Uterus (tissue), 4 donors: ENCODE results near the gene HIVEP1. TPM values are rescaled to one million over a fixed set of nuclear protein-coding genes. Genes with fewer than 3 reads are reported as not detected.

ENCODE experiments used
- DNase-seq, 2 donors: peaks; one replicate each; pipeline ENCODE4 v3.0.0-alpha.2; 2019 to 2020
- H3K27ac ChIP-seq, 2 donors: fragments of 200-600 bp; sonication (generic); 1 replicate in 1 of 2; 2 replicates in 1 of 2; pipeline ENCODE4 v1.5.1; 2016 to 2018
- H3K27me3 ChIP-seq, 2 donors: fragments of 200-600 bp; sonication (generic); one replicate each; pipeline ENCODE4 v1.5.1; 2018 to 2019; ENCODE audit warnings: control low read depth in 1 of 2
- H3K36me3 ChIP-seq, 2 donors: fragments of 200-600 bp; sonication (generic); one replicate each; pipeline ENCODE4 v1.5.1; 2019; ENCODE audit warnings: control low read depth in 1 of 2
- H3K4me1 ChIP-seq, 2 donors: fragments of 200-600 bp; sonication (generic); one replicate each; pipeline ENCODE4 v1.5.1; 2018 to 2019; ENCODE audit warnings: control low read depth in 1 of 2
- H3K4me3 ChIP-seq, 2 donors: fragments of 200-600 bp; sonication (generic); 1 replicate in 1 of 2; 2 replicates in 1 of 2; pipeline ENCODE4 v1.5.1; 2018 to 2019; ENCODE audit warnings: mild to moderate bottlenecking in 1 of 2
- H3K9me3 ChIP-seq, 2 donors: fragments of 200-600 bp; sonication (generic); one replicate each; pipeline ENCODE4 v1.5.1; 2019; ENCODE audit warnings: control low read depth in 1 of 2
- CTCF ChIP-seq, 4 experiments: fragments of 200-600 bp in 2 of 4; fragments of 450-650 bp in 2 of 4; sonication (generic) in 2 of 4; IDR thresholded peaks; one replicate each; pipeline ENCODE4 v1.5.1; 2016 to 2019; ENCODE audit warnings: antibody characterized with exemption in 4 of 4, mild to moderate bottlenecking in 2 of 4, moderate library complexity in 1 of 4
- POLR2A ChIP-seq, 2 donors: fragments of 450-650 bp; IDR thresholded peaks; one replicate each; pipeline ENCODE4 v1.6.1; 2016; ENCODE audit warnings: antibody characterized with exemption in 2 of 2, mild to moderate bottlenecking in 1 of 2, moderate library complexity in 1 of 2
- intact Hi-C: fragments of 100-400 bp; cut with DNase I; formaldehyde crosslinking; loops from one replicate; pipeline ENCODE4 v1.15.1; 2023; ENCODE audit warnings: low total_unique reads
- total RNA-seq, 4 donors: library from RNA; depleted of rRNA in 3 of 4; stranded (reverse); fragments of >200 nt in 3 of 4; gene quantifications; one replicate each; pipeline versions ENCODE4 v1.1.0 to v1.2.4, GENCODE V29; 2014 to 2023
- donor health status: DM: yes; HTN: yes; CAD: no.

HIVEP1 gene
- total RNA-seq, 4 donors from 2014 or later = 8.5 to 38.1 (median 22.0) TPM

- Histone ChIP-seq H3K27ac (no peak overlapping the region), H3K9me3 (no peaks in the 10 kb centered on the region), H3K4me1 (no peaks in the 10 kb centered on the region), H3K27me3 (no peaks in the 10 kb centered on the region), H3K4me3 (no peak overlapping the region), H3K36me3 (no peaks in the 10 kb centered on the region)
- peak; percentile 38 to 44 for DNase-seq
- TF ChIP-seq POLR2A (IDR thresholded peaks at IDR 0.05) (no peak), CTCF (IDR thresholded peaks at IDR 0.05) (no peak)
- intact Hi-C loops = no loop called here
These were observed 11.0 kb upstream of the HIVEP1 start for GRCh38 chr6:12001004-12001705.

- Histone ChIP-seq H3K9me3 (no peaks in the 10 kb centered on the region), H3K27ac (no peak overlapping the region), H3K4me1 (no peaks in the 10 kb centered on the region), H3K4me3 (no peak overlapping the region), H3K27me3 (no peaks in the 10 kb centered on the region), H3K36me3 (no peaks in the 10 kb centered on the region)
- no peak for DNase-seq
- TF ChIP-seq POLR2A (IDR thresholded peaks at IDR 0.05) (no peak), CTCF (IDR thresholded peaks at IDR 0.05) (no peak)
- intact Hi-C loops = no loop called here
These were observed 10.2 kb upstream of the HIVEP1 start for GRCh38 chr6:12001706-12002435.

GRCh38 chr6:12007473-12007872 is 4.6 kb upstream of the HIVEP1 start:
- no peak overlapping the region for H3K4me3 ChIP-seq
- no peak for TF ChIP-seq CTCF (IDR thresholded peaks at IDR 0.05)
- TF ChIP-seq POLR2A (IDR thresholded peaks at IDR 0.05) = no peak
- H3K27me3 ChIP-seq = no peaks in the 10 kb centered on the region
- H3K4me1 ChIP-seq = no peaks in the 10 kb centered on the region
- no peak for DNase-seq
- no peaks in the 10 kb centered on the region for H3K9me3 ChIP-seq
- no peaks in the 10 kb centered on the region for H3K36me3 ChIP-seq
- intact Hi-C loops = no loop called here
- H3K27ac ChIP-seq = peak overlapping the region; percentile 96 to 98

GRCh38 chr6:12007887-12008286 is 4.2 kb upstream of the HIVEP1 start:
- H3K36me3 ChIP-seq = no peaks in the 10 kb centered on the region
- no peaks in the 10 kb centered on the region for H3K9me3 ChIP-seq
- peak overlapping the region; percentile 66 to 83 for H3K4me3 ChIP-seq
- TF ChIP-seq CTCF (IDR thresholded peaks at IDR 0.05) (no peak), POLR2A (IDR thresholded peaks at IDR 0.05) (no peak)
- intact Hi-C loops = no loop called here
- H3K27me3 ChIP-seq = no peaks in the 10 kb centered on the region
- H3K27ac ChIP-seq = peak overlapping the region; percentile 96 to 98
- H3K4me1 ChIP-seq = no peaks in the 10 kb centered on the region
- no peak for DNase-seq
